HepG2 (cell line): Measurements from ENCODE around the gene SH2D3A.

Experiments used
- CTCF ChIP-seq: sonication (generic); formaldehyde crosslinking; IDR thresholded peaks from 2 replicates; pipeline ENCODE4 v1.5.0; 2020; ENCODE audit warnings: mild to moderate bottlenecking, missing genetic modification reagents, moderate library complexity
- GABPA ChIP-seq, 2 experiments: IDR thresholded peaks; 2 replicates each; pipeline ENCODE4 v1.6.1; 2011 to 2016; ENCODE audit warnings: low read depth in 2 of 2, low read length in 1 of 2, missing biosample characterization in 1 of 2, missing genetic modification characterization in 1 of 2
- GABPB1 ChIP-seq: IDR thresholded peaks from 2 replicates; pipeline ENCODE4 v1.6.1; 2016; ENCODE audit warnings: mild to moderate bottlenecking, missing genetic modification reagents, moderate library complexity, missing compliant biosample characterization
- GLI4 ChIP-seq: sonication (generic); formaldehyde crosslinking; IDR thresholded peaks from 2 replicates; pipeline ENCODE4 v1.5.1; 2020; ENCODE audit warnings: missing genetic modification reagents, mild to moderate bottlenecking, moderate library complexity, borderline replicate concordance
- MEIS1 ChIP-seq: sonication (generic); formaldehyde crosslinking; IDR thresholded peaks from 2 replicates; pipeline ENCODE4 v1.9.0; 2021; ENCODE audit warnings: mild to moderate bottlenecking, missing genetic modification reagents, moderate library complexity, borderline replicate concordance
- RBM39 ChIP-seq: fragments of 200-400 bp; formaldehyde crosslinking; IDR thresholded peaks from one replicate; pipeline ENCODE4 v1.6.1; 2018; ENCODE audit warnings: antibody characterized with exemption, mild to moderate bottlenecking, low read depth, low read length; ENCODE audit not compliant: poor library complexity, severe bottlenecking
- ZBTB21 ChIP-seq: sonication (generic); formaldehyde crosslinking; IDR thresholded peaks from 2 replicates; pipeline ENCODE4 v1.4.0; 2020; ENCODE audit warnings: missing genetic modification reagents
- ZNF556 ChIP-seq: sonication (generic); formaldehyde crosslinking; IDR thresholded peaks from 2 replicates; pipeline ENCODE4 v1.4.0; 2020; ENCODE audit warnings: mild to moderate bottlenecking, missing genetic modification reagents, borderline replicate concordance

- TF ChIP-seq ZNF556 (no peak), GLI4 (no peak), GABPA (IDR thresholded peaks at IDR 0.05; ENCODE audit: low read depth, low read length) (no peak), GABPA (CRISPR knock-in tag; IDR thresholded peaks at IDR 0.05; ENCODE audit: low read depth) (no peak), CTCF (CRISPR knock-in tag) (no peak), RBM39 (no peak), MEIS1 (CRISPR knock-in tag) (no peak), GABPB1 (CRISPR knock-in tag) (no peak), ZBTB21 (CRISPR knock-in tag) (no peak)
These were observed 21.3 kb downstream of the SH2D3A start for GRCh38 chr19:6745965-6746364.
